Raji (cell line): ENCODE results near the gene OR10Z1.

ENCODE experiments used
- POLR2A ChIP-seq: IDR thresholded peaks from 2 replicates; pipeline ENCODE4 v1.6.1; 2011; ENCODE audit warnings: low read depth, low read length, control low read depth; ENCODE audit not compliant: insufficient read depth

The OR10Z1 gene, protein sequence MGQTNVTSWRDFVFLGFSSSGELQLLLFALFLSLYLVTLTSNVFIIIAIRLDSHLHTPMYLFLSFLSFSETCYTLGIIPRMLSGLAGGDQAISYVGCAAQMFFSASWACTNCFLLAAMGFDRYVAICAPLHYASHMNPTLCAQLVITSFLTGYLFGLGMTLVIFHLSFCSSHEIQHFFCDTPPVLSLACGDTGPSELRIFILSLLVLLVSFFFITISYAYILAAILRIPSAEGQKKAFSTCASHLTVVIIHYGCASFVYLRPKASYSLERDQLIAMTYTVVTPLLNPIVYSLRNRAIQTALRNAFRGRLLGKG

DNA sequence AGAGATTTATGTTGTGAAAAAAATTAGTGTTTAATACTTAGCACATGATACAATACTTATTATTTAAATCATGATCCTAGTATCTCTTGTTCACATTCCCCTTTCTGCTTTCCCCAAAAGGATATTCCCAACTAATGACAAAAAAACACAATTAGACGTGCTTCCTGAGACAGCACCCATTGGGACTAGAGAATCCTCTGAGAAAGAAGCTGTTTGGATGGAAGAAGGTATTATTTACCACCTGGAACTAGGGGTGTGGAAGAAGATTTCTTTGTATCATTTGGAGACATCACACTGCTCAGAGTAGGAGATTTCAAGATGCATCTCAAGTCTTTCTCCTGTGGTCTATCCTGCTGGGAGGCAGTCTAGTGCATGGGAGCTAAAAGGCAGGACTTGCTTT is at the start of gene OR10Z1:
TSS of gene OR10Z1 (plus strand) at position 301 of the 400 bp plus-strand sequence. CDS start 1,171 bp downstream, outside the sequence.
- TF ChIP-seq POLR2A: no peak

DNA sequence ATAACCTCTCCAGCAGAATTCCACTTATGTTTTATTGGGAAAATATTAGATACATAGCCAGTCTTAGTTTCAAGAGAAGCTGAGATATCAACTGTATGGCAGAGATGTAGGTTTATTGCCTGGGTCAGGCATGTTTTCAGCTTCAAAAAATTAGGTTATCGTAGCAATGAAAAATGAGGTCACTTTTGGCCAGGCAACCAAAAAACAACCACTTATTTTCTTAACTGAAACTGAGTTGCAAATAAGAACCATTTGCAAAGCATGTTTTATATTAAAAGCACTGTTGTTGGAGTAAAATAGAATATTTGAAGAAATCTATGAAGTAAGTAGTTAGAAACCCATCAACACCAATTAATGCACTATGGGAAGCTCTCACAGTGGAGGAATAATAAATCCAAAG is 45.4 kb upstream of the OR10Z1 start:
- TF ChIP-seq POLR2A: no peak

DNA sequence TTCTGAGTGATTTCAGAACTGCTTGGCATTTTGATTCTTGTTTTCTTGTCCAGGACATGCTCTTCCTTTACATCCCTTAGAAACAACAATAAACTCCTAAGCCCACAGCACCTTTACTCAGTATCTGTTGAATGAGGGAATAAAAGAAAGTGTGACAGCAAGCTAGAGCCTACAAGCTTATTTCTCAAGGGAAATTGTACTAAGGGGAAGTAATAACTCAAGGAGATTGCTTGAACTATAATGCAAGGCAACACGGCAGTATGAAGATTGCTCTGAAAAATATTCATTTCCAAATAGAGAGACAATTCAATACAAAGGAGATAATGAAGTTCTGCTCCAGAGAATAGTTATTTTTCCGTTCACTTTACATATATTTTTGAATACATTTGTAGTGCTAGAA is 41.2 kb upstream of the OR10Z1 start:
- no peak for TF ChIP-seq POLR2A

DNA sequence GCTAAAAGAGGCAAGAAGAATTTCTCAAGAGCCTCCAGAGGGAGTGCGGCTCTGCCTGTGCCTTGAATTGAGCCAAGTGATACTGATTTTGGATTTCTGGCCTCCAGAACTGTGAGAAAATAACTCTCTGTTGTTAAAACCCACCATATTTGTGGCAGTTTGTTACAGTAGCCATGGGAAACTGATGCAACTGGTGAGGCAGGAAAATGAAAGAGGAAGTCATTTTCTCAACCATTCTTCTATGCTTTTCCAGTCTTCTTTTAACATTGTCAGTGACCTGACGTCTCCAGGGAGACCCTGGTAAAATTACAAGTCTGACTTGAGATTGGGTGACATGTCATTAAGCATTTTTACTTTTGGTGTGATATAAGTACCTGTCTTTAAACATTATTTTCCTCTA is 40.5 kb upstream of the OR10Z1 start:
- TF ChIP-seq POLR2A: no peak

DNA sequence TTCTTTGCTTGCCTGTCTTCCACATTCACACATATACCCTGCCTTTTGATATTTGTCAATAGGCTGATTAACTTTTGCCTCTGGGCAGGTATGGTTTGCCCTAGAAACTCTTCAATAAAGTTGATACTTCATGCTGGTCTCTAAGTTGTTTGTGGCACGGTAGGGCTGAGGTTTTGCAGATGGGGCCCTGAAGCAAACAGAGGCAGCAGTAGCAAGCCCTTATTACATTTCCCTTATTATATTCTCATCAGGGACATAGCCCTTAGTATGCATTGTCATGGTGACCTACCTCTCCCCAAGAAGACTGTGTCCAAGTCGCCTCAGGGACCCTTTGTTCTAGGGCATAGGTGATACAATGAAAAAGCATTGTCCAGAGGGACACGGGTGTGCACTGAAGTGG is 34.6 kb upstream of the OR10Z1 start, which contains the start of gene OR6P1:
TSS of gene OR6P1 (minus strand) at position 101 of the 400 bp plus-strand sequence. CDS start 6,976 bp downstream, outside the sequence.
- no peak for TF ChIP-seq POLR2A

DNA sequence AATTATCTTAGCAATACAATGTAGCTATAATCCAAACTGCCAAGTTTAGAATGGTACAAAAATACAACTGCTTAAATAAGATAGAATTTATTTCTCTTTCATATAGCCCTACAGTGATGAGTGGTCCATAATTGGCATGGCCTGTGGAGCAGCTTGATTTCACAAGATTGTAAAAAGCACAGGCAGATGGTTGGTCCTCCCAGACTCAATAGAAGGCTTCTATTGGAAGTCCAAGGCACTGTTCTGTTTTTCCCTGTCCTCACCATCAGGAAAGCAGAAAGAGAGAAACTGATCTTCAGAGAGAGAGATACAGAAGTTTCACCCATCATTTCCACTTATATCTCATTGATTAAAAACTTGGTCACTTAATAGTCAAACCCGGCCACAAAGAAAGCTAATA is 32.8 kb upstream of the OR10Z1 start:
- TF ChIP-seq POLR2A: no peak

DNA sequence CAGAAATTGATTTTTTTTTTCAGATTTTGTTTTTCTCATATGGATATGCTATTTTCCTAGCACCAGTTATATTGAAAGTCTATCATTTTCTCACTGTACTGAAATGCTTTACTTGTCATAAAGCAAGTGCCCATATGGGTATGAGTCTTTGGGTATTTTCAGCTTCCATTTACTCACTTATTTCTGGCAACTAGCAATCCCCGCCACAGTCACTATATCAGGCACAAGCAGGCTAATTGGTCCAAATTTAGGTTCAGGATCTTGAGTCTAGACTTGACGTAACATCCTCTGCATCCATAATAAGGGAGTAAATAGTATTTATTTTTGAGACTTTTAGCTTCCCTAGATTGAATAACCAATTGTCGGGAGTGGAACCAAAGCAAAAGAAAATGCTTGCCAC is 27.5 kb upstream of the OR10Z1 start:
- TF ChIP-seq POLR2A: no peak

DNA sequence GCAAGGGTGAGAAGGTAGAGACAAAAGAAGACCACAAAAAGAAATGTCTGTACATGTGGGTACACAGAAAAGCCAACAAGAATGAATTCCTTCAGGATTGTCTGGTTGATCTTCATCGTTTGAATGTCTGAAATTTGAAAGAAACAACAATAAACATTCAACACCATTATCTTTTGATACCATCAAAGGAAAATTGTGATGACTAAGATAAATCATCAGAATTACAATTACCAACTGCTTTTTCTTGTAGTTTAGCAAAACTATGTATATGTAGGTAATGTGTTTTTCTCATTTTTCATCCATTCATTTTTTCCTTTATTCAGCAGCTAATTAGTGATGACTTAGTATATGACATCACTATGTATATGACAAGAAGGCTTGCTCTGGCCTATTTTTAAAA is 25.3 kb upstream of the OR10Z1 start, which contains the start of gene OR10X1:
TSS of gene OR10X1 (minus strand) at position 167 of the 400 bp plus-strand sequence. CDS start at position 167, 0 bp downstream.
- no peak for TF ChIP-seq POLR2A

DNA sequence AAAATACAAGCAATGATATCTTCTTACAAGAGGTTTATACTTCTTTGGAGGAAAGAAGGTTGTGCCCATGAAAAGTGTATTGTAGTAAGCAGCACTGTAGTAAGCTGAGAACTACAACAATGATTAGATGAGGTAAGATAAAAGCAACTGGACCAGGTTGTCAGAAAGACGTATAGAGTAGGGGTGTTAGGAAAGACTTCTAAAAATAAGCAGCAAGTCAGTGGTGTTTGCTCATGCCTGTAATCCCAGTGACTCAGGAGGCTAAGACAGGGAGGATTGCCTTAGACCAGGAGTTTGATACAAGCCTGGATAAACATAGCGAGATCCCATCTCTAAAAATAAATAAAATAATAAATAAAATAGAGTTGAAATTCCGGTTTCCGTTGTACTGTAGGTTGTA is 21.1 kb upstream of the OR10Z1 start:
- no peak for TF ChIP-seq POLR2A

DNA sequence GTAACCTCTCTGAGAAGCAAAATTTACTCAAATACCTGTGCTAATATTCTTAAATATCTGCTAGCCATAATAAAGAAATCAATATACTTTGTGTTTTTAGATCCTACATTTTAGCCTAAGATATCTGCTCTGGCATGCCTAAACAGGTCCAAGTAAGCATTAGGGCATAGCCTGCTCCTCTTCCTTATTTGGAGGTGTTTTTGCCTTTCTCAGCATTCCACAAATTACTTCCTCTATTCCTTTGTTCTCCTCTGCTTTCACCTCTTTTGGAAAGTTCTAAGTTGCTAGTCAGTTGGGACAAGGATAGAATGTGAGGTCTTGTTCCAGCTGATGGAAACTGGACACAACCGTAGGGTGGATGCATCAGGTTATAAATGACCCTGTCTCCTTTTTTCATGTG is 18.1 kb upstream of the OR10Z1 start:
- TF ChIP-seq POLR2A: no peak

DNA sequence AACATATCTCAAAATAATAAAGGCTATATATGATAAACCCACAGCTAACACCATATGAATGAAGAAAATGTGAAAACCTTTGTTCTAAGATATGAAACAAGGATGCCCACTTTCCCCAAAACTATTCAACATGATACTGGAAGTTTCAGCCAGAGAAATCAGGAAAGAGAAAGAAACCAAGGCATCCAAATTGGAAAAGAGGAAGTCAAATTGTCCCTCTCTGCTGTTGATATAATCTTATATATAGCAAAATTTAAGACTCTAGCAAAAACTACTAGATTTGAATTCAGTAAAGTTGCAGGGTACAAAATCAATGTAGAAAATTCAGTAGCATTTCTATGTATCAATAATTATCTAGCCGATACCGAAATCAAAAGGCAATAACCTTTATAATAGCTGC is 4.3 kb upstream of the OR10Z1 start:
- TF ChIP-seq POLR2A: no peak

DNA sequence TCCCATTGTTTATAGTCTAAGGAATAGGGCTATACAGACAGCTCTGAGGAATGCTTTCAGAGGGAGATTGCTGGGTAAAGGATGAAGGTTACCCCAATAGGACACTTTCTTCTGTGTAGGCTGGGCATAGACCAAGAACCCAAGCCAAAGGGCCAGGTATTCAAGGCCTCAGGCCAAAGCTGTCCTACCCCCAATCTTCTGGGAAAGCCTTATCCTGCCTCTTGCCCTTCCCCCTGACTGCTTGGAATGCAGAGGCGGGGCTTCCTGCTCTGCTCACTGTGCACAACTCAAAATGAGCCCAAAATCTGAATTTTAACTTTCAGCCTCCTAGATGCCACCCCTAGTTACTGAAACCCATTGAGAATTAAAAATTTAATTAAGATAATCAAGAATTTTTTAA is 2.2 kb downstream of the OR10Z1 start:
- no peak for TF ChIP-seq POLR2A

DNA sequence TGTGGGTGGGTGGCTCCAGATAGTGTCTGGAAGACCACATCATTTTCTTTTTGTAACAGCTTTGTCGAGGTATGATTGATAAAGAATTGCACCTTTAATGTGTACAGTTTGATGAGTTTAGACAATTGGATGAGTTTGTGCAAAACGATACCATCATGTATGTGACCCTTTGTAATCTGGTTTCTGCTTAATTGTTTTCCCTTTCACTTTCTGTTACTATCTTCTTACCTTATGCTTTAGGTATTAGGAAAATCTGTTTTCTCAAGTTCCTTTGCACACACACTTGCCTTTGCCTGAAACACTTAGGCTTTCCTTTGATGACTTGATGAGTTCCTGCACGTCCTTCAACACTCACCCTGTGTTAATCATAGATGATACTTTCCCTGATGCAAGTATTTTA is 6.8 kb downstream of the OR10Z1 start:
- no peak for TF ChIP-seq POLR2A

DNA sequence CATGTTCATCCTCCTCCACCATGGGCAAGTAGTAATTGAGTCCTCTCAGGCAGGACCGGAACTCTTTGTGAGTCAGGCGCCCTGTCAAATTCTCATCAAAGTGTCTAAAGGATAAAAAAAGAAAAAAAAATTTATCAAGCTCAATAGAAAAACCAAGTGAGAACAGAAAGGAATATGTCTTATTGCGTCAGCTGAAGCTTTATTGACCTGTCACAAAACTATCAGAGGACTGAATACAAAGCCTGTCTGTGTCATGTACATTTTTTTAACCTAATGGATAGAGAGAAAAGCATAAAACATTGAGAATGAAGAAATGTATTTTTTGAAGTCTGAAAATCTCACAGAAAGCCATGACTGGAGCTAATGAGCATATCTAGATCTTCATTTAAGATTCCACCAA is 8.7 kb downstream of the OR10Z1 start:
- no peak for TF ChIP-seq POLR2A

DNA sequence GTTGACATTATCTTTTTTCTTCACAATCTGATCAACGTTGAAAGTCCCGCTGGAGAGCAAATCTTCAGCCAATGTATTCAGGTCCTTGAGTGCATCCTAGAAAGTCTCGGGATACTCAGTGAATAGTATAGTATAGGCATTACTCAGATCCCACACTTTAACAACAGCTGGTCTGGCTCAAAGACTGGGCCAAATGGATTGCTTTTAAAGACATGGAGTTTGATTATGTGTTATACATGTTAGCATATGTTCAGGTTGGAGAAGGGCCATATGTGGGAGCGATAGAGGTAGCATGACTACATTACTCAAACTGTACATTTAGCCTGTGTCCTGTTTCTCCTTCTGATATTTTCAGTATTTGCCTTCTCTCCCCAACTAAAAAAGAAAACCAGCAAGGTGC is 33.1 kb downstream of the OR10Z1 start:
- TF ChIP-seq POLR2A: no peak

DNA sequence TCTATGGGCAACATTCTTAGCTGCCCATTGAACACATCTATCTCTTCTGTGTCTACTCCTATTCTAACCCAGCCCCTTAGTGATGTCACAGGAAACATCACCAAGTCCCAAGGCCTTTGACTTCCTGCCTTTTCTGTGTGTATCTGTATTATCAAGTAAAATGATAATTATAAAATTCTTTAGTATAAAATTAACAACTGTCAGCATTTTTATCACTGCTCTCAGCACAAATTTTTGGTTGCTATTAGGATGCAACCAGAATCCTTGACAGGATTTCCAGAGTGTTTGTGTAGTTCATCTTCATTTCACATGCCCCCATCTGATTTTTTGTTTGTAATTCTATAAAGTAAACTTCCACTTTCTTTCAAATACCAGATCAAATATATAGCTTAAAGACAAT is 33.8 kb downstream of the OR10Z1 start:
- no peak for TF ChIP-seq POLR2A

DNA sequence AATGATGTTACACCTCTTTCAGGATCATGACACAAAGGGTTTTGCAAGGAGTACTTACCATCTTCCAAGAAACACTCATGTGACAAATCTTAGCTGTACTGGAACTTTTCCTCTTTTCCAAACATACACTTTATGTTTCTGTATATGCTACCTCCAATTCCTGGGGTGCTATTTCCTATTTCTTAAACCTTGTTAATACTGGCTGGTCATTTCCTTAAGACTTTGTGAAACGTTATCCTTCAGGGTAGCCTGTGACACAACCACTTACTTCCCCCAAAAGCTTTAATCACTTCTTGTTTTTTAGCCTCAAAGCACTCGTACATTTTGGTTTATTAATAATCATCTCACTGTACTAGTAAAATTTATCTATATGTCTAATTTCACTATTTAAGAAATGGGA is 39.4 kb downstream of the OR10Z1 start:
- no peak for TF ChIP-seq POLR2A
